Esophagus squamous epithelium (tissue), 5 donors: ENCODE results near the gene CLOCK. TPM values are rescaled to one million over a fixed set of nuclear protein-coding genes. Genes with fewer than 3 reads are reported as not detected.

ENCODE experiments used
- DNase-seq: peaks from one replicate; lab custom pipeline; 2025; lab: John Stamatoyannopoulos, UW
- H3K27ac ChIP-seq, 4 donors: fragments of 200-600 bp; sonication (generic); one replicate each; pipeline ENCODE4 v1.5.1; 2016 to 2019; ENCODE audit warnings: mild to moderate bottlenecking in 1 of 4
- H3K27me3 ChIP-seq, 4 donors: fragments of 200-600 bp; sonication (generic); 1 replicate in 3 of 4; 2 replicates in 1 of 4; pipeline versions ENCODE4 v1.5.1 to v1.6.0; 2017 to 2021; ENCODE audit warnings: antibody characterized with exemption in 1 of 4
- H3K36me3 ChIP-seq, 3 donors: fragments of 200-600 bp; sonication (generic); one replicate each; pipeline ENCODE4 v1.5.1; 2016 to 2019
- H3K4me1 ChIP-seq, 3 donors: fragments of 200-600 bp; sonication (generic); one replicate each; pipeline ENCODE4 v1.5.1; 2017 to 2019
- H3K4me3 ChIP-seq, 4 donors: fragments of 200-600 bp; sonication (generic); 1 replicate in 3 of 4; 2 replicates in 1 of 4; pipeline ENCODE4 v1.5.1; 2016 to 2019; ENCODE audit warnings: mild to moderate bottlenecking in 2 of 4, moderate library complexity in 1 of 4
- H3K9me3 ChIP-seq, 3 donors: fragments of 200-600 bp; sonication (generic); one replicate each; pipeline ENCODE4 v1.5.1; 2016 to 2019
- POLR2A ChIP-seq, 4 donors: fragments of 450-650 bp; IDR thresholded peaks; one replicate each; pipeline ENCODE4 v1.6.1; 2017; ENCODE audit warnings: antibody characterized with exemption in 4 of 4, mild to moderate bottlenecking in 4 of 4, moderate library complexity in 3 of 4
- WGBS, 2 donors: methylation state at CpG; one replicate each; pipeline ENCODE4 v1.1.5; 2018; 5-methylcytosine and 5-hydroxymethylcytosine counted together
- intact Hi-C: fragments of 100-400 bp; cut with DNase I; formaldehyde crosslinking; loops from one replicate; pipeline ENCODE4 v1.15.0; 2022
- total RNA-seq, 4 donors: library from RNA; depleted of rRNA; stranded (reverse); fragments of >200 nt; gene quantifications; one replicate each; pipeline ENCODE4 v1.1.0, GENCODE V29; 2016
- TF ChIP-seq, protein P1 (sequence below), 6 experiments: fragments of 450-650 bp in 4 of 6; fragments of 200-600 bp in 2 of 6; sonication (generic) in 2 of 6; IDR thresholded peaks; one replicate each; pipeline ENCODE4 v1.5.1; 2016 to 2019; ENCODE audit warnings: antibody characterized with exemption in 6 of 6, mild to moderate bottlenecking in 4 of 6, moderate library complexity in 4 of 6
- donor health status: DM: yes; HTN: yes; CAD: no.

The CLOCK gene
- total RNA-seq, 4 donors from 2014 or later, result 15.2 to 39.3 (median 32.6) TPM

DNA sequence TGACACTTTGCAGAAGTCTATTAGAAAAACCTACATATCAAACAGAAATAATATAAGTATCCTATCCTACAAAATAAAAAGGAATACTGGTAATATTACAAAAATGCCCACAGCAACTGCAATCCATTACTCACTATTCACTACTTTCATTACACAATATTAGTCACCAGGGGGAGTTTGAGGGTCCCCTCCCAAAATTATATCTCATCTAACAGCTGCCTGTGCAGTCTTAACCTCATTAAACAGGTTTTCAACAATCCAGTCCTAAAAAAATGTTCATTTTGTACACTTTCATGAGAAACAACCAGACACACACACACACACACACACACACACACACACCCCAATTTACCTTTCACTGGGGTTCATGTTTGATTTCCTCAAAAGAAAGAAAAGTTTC lies 2.9 kb downstream of the CLOCK start:
- no peak for DNase-seq
- Histone ChIP-seq H3K27me3 (no peaks in the 10 kb centered on the region), H3K9me3 (no peaks in the 10 kb centered on the region), H3K27ac (peak overlapping the region in 1 of 4 donors; percentile 99), H3K4me1 (peaks cover 8 to 44% (median 10%) of the 10 kb centered on the region in 3 donors), H3K4me3 (no peak overlapping the region), H3K36me3 (peaks cover 0 to 4% (median 0%) of the 10 kb centered on the region in 3 donors)
- intact Hi-C loops, result no loop called here
- TF ChIP-seq, protein P1, sequence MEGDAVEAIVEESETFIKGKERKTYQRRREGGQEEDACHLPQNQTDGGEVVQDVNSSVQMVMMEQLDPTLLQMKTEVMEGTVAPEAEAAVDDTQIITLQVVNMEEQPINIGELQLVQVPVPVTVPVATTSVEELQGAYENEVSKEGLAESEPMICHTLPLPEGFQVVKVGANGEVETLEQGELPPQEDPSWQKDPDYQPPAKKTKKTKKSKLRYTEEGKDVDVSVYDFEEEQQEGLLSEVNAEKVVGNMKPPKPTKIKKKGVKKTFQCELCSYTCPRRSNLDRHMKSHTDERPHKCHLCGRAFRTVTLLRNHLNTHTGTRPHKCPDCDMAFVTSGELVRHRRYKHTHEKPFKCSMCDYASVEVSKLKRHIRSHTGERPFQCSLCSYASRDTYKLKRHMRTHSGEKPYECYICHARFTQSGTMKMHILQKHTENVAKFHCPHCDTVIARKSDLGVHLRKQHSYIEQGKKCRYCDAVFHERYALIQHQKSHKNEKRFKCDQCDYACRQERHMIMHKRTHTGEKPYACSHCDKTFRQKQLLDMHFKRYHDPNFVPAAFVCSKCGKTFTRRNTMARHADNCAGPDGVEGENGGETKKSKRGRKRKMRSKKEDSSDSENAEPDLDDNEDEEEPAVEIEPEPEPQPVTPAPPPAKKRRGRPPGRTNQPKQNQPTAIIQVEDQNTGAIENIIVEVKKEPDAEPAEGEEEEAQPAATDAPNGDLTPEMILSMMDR (IDR thresholded peaks at IDR 0.05), result no peak
- TF ChIP-seq POLR2A (IDR thresholded peaks at IDR 0.05), result no peak

DNA sequence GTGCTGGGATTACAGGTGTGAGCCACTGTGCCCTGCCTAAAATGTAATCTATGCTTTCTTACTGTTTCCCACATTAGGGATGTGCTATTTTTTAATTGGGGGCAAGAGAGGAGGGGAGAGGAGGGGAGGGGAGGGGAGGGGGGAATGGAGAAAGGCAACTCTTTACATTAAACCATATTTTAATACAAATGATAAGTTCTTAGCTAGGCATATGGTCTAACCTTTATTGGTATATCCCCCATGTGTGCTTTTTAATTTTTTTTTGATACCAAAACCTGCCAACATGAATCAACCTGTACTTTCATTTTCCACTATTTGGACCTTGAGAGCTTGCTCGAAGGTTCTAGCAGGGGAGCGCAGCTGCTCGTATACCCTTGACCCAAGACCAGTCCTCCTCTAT lies 6.4 kb downstream of the CLOCK start:
- no peak for TF ChIP-seq POLR2A (IDR thresholded peaks at IDR 0.05)
- TF ChIP-seq, protein P1 (IDR thresholded peaks at IDR 0.05), result no peak
- no peak overlapping the region for H3K4me3 ChIP-seq
- no peaks in the 10 kb centered on the region for H3K9me3 ChIP-seq
- intact Hi-C loops, result no loop called here
- peaks cover 5 to 27% (median 8%) of the 10 kb centered on the region in 3 donors for H3K4me1 ChIP-seq
- no peak for DNase-seq
- H3K27ac ChIP-seq, result no peak overlapping the region
- 92 to 95% methylated on average over 3 of the region's 3 CpGs for WGBS, 2 donors
- H3K27me3 ChIP-seq, result no peaks in the 10 kb centered on the region
- H3K36me3 ChIP-seq, result peaks cover 0 to 4% (median 0%) of the 10 kb centered on the region in 3 donors

GRCh38 chr4:55539658-55540057 lies 7.1 kb downstream of the CLOCK start:
- no peak overlapping the region for H3K4me3 ChIP-seq
- no peak for DNase-seq
- peaks cover 5 to 21% (median 8%) of the 10 kb centered on the region in 3 donors for H3K4me1 ChIP-seq
- peaks cover 0 to 2% (median 0%) of the 10 kb centered on the region in 3 donors for H3K9me3 ChIP-seq
- TF ChIP-seq, protein P1 (IDR thresholded peaks at IDR 0.05), result no peak
- TF ChIP-seq POLR2A (IDR thresholded peaks at IDR 0.05), result no peak
- 88 to 89% methylated on average over 2 of the region's 2 CpGs for WGBS, 2 donors
- H3K27ac ChIP-seq, result no peak overlapping the region
- no peaks in the 10 kb centered on the region for H3K27me3 ChIP-seq
- intact Hi-C loops, result no loop called here
- H3K36me3 ChIP-seq, result peaks cover 0 to 4% (median 0%) of the 10 kb centered on the region in 3 donors

DNA sequence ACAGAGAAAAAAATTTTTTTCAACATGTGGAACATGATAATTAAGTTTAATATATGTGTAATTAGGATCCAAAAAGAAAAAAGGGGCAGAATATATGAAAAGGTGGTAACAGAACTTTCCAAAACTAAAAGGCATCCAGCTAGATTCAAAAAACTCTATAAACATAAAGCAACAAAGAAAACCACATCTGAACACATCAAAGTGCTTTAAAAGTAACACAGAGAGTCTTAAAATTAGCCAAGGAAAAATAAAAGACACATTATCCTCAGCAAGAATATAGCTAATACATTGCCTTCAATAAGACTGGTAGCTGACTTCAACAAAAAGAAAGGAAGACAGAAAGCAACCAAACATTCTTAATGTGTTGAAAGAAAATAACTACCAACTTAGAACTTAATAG lies 8.2 kb downstream of the CLOCK start:
- DNase-seq, result no peak
- no peak overlapping the region for H3K27ac ChIP-seq
- H3K4me3 ChIP-seq, result no peak overlapping the region
- TF ChIP-seq, protein P1 (IDR thresholded peaks at IDR 0.05), result no peak
- TF ChIP-seq POLR2A (IDR thresholded peaks at IDR 0.05), result no peak
- H3K36me3 ChIP-seq, result peaks cover 0 to 9% (median 0%) of the 10 kb centered on the region in 3 donors
- H3K4me1 ChIP-seq, result peaks cover 0 to 9% (median 8%) of the 10 kb centered on the region in 3 donors
- H3K27me3 ChIP-seq, result no peaks in the 10 kb centered on the region
- intact Hi-C loops, result no loop called here
- peaks cover 0 to 6% (median 0%) of the 10 kb centered on the region in 3 donors for H3K9me3 ChIP-seq

DNA sequence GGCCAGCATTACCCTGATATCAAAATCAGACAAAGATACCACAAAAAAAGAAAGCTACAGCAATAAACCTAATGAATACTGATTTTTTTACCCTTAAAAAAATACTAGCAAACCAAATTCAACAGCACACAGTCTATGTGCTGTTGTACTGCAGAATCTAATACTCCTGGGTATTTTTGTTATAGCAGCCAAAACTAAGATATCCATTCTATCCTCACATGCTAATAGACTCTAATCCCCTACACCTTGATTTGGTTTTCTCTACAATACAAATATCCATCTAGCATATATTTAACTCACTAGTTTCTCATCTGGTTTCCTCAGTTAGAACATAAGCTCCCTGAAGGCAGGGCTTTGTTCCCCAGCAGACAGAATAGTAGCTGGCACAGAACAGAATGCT lies 12.4 kb downstream of the CLOCK start:
- H3K27me3 ChIP-seq, result no peaks in the 10 kb centered on the region
- no peak overlapping the region for H3K27ac ChIP-seq
- no peak overlapping the region for H3K4me3 ChIP-seq
- DNase-seq, result no peak
- TF ChIP-seq, protein P1 (IDR thresholded peaks at IDR 0.05), result no peak
- TF ChIP-seq POLR2A (IDR thresholded peaks at IDR 0.05), result no peak
- peaks cover 0 to 9% (median 0%) of the 10 kb centered on the region in 3 donors for H3K9me3 ChIP-seq
- intact Hi-C loops, result no loop called here
- H3K36me3 ChIP-seq, result peaks cover 0 to 12% (median 0%) of the 10 kb centered on the region in 3 donors
- no peaks in the 10 kb centered on the region for H3K4me1 ChIP-seq
